GM23338 (cell line): ENCODE results near the gene EML3. TPM values are rescaled to one million over a fixed set of nuclear protein-coding genes. Genes with fewer than 3 reads are reported as not detected.

Source experiments
- CREB1 ChIP-seq: fragments of 250-450 bp; sonication (Bioruptor Pico); IDR thresholded peaks from 2 replicates; pipeline ENCODE4 v1.5.0; 2020; ENCODE audit warnings: low read depth, mild to moderate bottlenecking, moderate library complexity
- EZH2phosphoT487 ChIP-seq: fragments of 200-600 bp; sonication (generic); IDR thresholded peaks from one replicate; pipeline ENCODE4 v1.8.1; 2018; ENCODE audit warnings: antibody characterized with exemption; ENCODE audit not compliant: unreplicated experiment
- JUNB ChIP-seq: IDR thresholded peaks from one replicate; pipeline ENCODE4 v1.6.1; 2016; ENCODE audit warnings: antibody characterized with exemption; ENCODE audit not compliant: unreplicated experiment
- NANOG ChIP-seq: IDR thresholded peaks from 2 replicates; pipeline ENCODE4 v1.6.1; 2016; ENCODE audit warnings: antibody characterized with exemption, borderline replicate concordance
- STAT1 ChIP-seq: IDR thresholded peaks from one replicate; pipeline ENCODE4 v1.6.1; 2016; ENCODE audit warnings: antibody characterized with exemption; ENCODE audit not compliant: unreplicated experiment
- polyA plus RNA-seq: library from polyadenylated mRNA; unstranded; fragments of >200 nt; fragmentation: Nextera tagmentation; extraction: Ambion mirVana; gene quantifications from 2 replicates; pipeline ENCODE4 v1.2.1, GENCODE V29; 2016
- total RNA-seq: library from RNA; depleted of rRNA; stranded (reverse); fragments of >200 nt; shearing (Covaris generic); gene quantifications from 2 replicates; pipeline ENCODE4 v1.2.3, GENCODE V29; 2014
- TF ChIP-seq, protein P1 (sequence below): fragments of 250-450 bp; sonication (Bioruptor Pico); IDR thresholded peaks from 2 replicates; pipeline ENCODE4 v1.5.0; 2020; ENCODE audit warnings: mild to moderate bottlenecking, moderate library complexity
- TF ChIP-seq, protein P2 (sequence below): IDR thresholded peaks from one replicate; pipeline ENCODE4 v1.6.1; 2018; ENCODE audit warnings: antibody characterized with exemption; ENCODE audit not compliant: unreplicated experiment

The EML3 gene
- total and polyA plus RNA-seq, 2 experiments from 2014 or later = 15.4 to 17.1 TPM

DNA sequence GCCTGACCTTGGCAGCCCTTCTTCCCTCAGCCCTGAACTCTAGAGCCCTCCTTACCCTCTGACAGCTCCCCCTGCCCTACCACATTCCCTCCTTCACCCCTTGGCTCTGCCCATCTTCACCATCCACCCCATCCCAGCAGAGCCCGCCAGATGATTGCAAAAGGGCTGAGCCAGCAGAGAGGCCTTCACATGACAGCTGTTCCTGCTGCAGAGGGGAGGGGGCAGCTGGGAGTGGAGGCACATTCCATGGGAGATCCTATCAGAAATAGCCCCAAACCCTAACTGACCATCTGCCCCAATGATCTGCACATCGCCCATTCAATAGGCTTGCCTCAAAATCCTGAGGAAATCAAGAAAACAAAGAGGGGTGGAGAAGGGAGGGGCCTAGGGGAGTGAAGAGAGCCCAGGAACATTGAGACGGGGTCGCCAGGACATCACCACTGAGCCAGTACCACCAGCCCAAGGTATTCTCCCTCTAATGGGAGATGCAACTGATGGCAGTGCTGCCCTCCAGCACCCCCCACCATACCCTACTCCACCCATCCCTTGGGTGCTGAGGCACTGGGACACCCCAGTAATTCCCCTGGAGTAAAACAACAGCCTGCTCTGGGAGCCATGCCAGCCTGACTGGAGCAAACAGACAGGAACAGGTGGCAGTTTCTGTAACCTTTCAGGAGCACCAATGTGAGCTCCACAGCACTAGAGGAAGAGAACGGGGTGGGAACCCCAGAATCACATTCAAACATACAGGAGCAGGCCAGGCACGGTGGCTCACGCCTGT lies 58.0 kb downstream of the EML3 start (continued):
- TF ChIP-seq, protein P1, sequence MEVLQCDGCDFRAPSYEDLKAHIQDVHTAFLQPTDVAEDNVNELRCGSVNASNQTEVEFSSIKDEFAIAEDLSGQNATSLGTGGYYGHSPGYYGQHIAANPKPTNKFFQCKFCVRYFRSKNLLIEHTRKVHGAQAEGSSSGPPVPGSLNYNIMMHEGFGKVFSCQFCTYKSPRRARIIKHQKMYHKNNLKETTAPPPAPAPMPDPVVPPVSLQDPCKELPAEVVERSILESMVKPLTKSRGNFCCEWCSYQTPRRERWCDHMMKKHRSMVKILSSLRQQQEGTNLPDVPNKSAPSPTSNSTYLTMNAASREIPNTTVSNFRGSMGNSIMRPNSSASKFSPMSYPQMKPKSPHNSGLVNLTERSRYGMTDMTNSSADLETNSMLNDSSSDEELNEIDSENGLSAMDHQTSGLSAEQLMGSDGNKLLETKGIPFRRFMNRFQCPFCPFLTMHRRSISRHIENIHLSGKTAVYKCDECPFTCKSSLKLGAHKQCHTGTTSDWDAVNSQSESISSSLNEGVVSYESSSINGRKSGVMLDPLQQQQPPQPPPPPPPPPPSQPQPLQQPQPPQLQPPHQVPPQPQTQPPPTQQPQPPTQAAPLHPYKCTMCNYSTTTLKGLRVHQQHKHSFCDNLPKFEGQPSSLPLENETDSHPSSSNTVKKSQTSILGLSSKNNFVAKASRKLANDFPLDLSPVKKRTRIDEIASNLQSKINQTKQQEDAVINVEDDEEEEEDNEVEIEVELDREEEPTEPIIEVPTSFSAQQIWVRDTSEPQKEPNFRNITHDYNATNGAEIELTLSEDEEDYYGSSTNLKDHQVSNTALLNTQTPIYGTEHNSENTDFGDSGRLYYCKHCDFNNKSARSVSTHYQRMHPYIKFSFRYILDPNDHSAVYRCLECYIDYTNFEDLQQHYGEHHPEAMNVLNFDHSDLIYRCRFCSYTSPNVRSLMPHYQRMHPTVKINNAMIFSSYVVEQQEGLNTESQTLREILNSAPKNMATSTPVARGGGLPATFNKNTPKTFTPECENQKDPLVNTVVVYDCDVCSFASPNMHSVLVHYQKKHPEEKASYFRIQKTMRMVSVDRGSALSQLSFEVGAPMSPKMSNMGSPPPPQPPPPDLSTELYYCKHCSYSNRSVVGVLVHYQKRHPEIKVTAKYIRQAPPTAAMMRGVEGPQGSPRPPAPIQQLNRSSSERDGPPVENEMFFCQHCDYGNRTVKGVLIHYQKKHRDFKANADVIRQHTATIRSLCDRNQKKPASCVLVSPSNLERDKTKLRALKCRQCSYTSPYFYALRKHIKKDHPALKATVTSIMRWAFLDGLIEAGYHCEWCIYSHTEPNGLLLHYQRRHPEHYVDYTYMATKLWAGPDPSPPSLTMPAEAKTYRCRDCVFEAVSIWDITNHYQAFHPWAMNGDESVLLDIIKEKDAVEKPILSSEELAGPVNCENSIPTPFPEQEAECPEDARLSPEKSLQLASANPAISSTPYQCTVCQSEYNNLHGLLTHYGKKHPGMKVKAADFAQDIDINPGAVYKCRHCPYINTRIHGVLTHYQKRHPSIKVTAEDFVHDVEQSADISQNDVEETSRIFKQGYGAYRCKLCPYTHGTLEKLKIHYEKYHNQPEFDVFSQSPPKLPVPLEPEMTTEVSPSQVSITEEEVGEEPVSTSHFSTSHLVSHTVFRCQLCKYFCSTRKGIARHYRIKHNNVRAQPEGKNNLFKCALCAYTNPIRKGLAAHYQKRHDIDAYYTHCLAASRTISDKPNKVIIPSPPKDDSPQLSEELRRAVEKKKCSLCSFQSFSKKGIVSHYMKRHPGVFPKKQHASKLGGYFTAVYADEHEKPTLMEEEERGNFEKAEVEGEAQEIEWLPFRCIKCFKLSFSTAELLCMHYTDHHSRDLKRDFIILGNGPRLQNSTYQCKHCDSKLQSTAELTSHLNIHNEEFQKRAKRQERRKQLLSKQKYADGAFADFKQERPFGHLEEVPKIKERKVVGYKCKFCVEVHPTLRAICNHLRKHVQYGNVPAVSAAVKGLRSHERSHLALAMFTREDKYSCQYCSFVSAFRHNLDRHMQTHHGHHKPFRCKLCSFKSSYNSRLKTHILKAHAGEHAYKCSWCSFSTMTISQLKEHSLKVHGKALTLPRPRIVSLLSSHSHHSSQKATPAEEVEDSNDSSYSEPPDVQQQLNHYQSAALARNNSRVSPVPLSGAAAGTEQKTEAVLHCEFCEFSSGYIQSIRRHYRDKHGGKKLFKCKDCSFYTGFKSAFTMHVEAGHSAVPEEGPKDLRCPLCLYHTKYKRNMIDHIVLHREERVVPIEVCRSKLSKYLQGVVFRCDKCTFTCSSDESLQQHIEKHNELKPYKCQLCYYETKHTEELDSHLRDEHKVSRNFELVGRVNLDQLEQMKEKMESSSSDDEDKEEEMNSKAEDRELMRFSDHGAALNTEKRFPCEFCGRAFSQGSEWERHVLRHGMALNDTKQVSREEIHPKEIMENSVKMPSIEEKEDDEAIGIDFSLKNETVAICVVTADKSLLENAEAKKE (CRISPR knock-in tag) = no peak
- TF ChIP-seq NANOG (no peak), CREB1 (no peak), JUNB (no peak), STAT1 (no peak), EZH2phosphoT487 (no peak)
- TF ChIP-seq, protein P2, sequence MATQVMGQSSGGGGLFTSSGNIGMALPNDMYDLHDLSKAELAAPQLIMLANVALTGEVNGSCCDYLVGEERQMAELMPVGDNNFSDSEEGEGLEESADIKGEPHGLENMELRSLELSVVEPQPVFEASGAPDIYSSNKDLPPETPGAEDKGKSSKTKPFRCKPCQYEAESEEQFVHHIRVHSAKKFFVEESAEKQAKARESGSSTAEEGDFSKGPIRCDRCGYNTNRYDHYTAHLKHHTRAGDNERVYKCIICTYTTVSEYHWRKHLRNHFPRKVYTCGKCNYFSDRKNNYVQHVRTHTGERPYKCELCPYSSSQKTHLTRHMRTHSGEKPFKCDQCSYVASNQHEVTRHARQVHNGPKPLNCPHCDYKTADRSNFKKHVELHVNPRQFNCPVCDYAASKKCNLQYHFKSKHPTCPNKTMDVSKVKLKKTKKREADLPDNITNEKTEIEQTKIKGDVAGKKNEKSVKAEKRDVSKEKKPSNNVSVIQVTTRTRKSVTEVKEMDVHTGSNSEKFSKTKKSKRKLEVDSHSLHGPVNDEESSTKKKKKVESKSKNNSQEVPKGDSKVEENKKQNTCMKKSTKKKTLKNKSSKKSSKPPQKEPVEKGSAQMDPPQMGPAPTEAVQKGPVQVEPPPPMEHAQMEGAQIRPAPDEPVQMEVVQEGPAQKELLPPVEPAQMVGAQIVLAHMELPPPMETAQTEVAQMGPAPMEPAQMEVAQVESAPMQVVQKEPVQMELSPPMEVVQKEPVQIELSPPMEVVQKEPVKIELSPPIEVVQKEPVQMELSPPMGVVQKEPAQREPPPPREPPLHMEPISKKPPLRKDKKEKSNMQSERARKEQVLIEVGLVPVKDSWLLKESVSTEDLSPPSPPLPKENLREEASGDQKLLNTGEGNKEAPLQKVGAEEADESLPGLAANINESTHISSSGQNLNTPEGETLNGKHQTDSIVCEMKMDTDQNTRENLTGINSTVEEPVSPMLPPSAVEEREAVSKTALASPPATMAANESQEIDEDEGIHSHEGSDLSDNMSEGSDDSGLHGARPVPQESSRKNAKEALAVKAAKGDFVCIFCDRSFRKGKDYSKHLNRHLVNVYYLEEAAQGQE = no peak
